Measurements from ENCODE around the gene SLC6A12.
"Not testable (repeated sequence)": the region's sequence is repeated elsewhere in the genome, so short reads cannot be mapped to it uniquely, and the experiment has no call there.

SLC6A12 gene

DNA sequence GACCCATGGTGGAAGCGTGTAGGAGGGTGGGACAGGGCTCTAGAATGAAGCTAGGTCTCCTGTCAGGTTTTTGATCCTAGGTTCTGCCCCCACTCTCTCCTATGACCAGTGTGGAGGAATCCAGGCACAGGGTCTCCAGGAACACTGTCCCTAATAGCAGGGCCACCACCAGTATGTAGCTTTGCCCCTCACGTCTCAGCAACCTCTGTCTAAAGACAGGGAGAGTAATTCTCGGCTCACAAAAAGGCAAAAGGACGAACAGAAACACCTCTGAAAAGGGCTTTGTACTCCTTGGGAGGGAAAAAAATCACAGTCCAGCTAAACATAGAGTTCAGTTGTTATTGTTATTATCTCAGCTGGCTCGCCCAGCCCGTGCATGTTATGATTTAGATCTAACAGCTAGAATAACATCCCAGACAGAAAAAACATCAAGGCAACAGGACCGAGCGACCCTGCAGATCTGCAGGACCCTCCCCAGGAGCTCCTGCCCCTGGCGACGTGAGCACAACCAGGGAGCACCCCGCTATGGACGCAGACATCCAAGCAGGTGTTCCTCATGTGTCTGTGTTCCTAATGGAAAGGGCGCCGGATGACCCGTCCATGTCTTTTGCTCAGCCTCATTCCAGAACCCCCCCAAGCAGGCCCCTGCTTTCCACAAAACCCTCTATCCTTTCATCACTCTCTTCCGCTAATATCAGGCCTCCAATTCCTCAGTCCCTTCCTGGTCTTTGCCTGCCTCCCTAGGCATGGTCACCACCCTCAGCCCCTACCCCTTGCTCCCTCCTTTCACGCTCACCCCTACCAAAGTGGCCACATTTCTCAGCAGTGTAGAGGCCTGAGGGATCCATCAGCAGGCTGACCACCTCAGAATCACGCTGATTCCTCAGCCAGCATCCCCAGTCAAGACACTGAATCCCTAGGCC is 14.2 kb upstream of the SLC6A12 start:
- no peak for DNase-seq
- no peaks in the 10 kb centered on the region for H3K9me3 Mint-ChIP-seq
- H3K27me3 Mint-ChIP-seq: peaks cover 5% of the 10 kb centered on the region
- no peaks in the 10 kb centered on the region for H3K36me3 Mint-ChIP-seq (ENCODE audit: low read depth)
- no peak for ATAC-seq
- H3K4me1 Mint-ChIP-seq: no peaks in the 10 kb centered on the region
- H3K27ac Mint-ChIP-seq: no peak overlapping the region
- H3K4me3 Mint-ChIP-seq: no peak overlapping the region

DNA sequence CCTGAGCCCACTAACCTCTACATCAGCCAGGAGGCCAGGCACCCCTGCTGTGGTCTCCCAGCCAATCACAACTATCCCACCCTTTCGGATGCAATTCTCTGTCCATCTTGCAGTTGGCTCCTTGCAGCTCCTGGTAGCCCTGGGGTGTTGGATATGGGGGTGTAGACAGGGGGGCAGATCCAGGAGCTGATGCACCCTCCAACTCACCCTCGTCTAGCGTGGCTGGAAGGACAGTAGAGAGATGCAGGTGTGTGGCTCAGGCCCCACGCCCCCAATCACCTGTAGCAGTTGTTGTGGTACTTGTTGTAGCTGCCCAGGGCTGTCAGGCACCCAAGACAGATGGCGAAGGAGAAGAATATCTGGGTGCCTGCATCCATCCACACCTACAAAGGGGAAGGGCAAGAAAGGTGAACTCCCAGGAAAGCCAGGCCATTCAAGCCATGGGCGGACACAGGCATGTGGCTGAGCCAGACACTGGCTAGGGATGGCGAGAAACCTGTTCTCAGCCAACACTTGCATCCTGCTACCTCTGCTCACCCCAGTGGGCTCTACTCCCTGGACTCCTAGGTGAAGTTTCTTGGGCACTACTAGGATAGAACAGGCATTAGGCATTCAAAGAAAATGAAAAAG is 13.4 kb upstream of the SLC6A12 start:
- DNase-seq (no peak), ATAC-seq (no peak)
- Mint-ChIP-seq H3K9me3 (no peaks in the 10 kb centered on the region), H3K4me1 (no peaks in the 10 kb centered on the region), H3K36me3 (ENCODE audit: low read depth) (no peaks in the 10 kb centered on the region), H3K27ac (no peak overlapping the region), H3K27me3 (peaks cover 5% of the 10 kb centered on the region), H3K4me3 (no peak overlapping the region)

DNA sequence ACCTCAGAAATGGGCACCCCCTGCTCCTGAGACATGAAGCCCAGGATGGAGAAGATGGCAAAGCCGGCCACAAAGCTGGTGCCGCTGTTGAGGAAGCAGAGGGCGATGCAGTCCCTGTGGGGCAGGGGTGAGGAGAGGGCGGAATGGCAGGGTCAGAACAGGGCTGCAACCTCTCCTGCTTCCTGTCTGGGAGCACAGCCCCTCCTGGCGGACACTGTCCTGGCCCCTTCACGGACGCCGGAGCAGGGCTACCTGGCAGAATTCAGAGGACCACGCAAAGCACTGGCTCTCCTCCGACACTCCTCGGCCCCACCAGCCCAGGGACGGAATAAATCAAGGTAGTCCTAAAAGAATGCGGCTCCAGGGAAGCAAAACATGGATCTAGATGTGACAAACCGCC is 12.4 kb upstream of the SLC6A12 start:
- Mint-ChIP-seq H3K36me3 (ENCODE audit: low read depth) (no peaks in the 10 kb centered on the region), H3K27ac (no peak overlapping the region), H3K4me3 (no peak overlapping the region), H3K9me3 (no peaks in the 10 kb centered on the region), H3K27me3 (peaks cover 5% of the 10 kb centered on the region), H3K4me1 (no peaks in the 10 kb centered on the region)
- ATAC-seq (no peak), DNase-seq (no peak)

GRCh38 chr12:225012-225411 is 11.1 kb upstream of the SLC6A12 start:
- Mint-ChIP-seq H3K27me3 (peaks cover 5% of the 10 kb centered on the region), H3K4me1 (no peaks in the 10 kb centered on the region), H3K36me3 (ENCODE audit: low read depth) (no peaks in the 10 kb centered on the region), H3K4me3 (no peak overlapping the region), H3K9me3 (no peaks in the 10 kb centered on the region), H3K27ac (no peak overlapping the region)
- DNase-seq (no peak), ATAC-seq (no peak)

GRCh38 chr12:224330-224729 is 10.4 kb upstream of the SLC6A12 start:
- Mint-ChIP-seq H3K4me3 (no peak overlapping the region), H3K9me3 (no peaks in the 10 kb centered on the region), H3K4me1 (no peaks in the 10 kb centered on the region), H3K27me3 (peaks cover 5% of the 10 kb centered on the region), H3K27ac (no peak overlapping the region), H3K36me3 (ENCODE audit: low read depth) (no peaks in the 10 kb centered on the region)
- ATAC-seq (no peak), DNase-seq (no peak)

GRCh38 chr12:223841-224240 is 9.9 kb upstream of the SLC6A12 start:
- peaks cover 4% of the 10 kb centered on the region for H3K27me3 Mint-ChIP-seq
- no peaks in the 10 kb centered on the region for H3K36me3 Mint-ChIP-seq (ENCODE audit: low read depth)
- no peaks in the 10 kb centered on the region for H3K4me1 Mint-ChIP-seq
- no peak overlapping the region for H3K4me3 Mint-ChIP-seq
- no peak overlapping the region for H3K27ac Mint-ChIP-seq
- H3K9me3 Mint-ChIP-seq: no peaks in the 10 kb centered on the region
- DNase-seq (no peak), ATAC-seq (no peak)

GRCh38 chr12:221736-222135 is 7.8 kb upstream of the SLC6A12 start:
- Mint-ChIP-seq H3K27ac (no peak overlapping the region), H3K27me3 (no peaks in the 10 kb centered on the region), H3K4me1 (no peaks in the 10 kb centered on the region), H3K9me3 (no peaks in the 10 kb centered on the region), H3K36me3 (ENCODE audit: low read depth) (no peaks in the 10 kb centered on the region), H3K4me3 (no peak overlapping the region)
- no peak for DNase-seq
- no peak for ATAC-seq

DNA sequence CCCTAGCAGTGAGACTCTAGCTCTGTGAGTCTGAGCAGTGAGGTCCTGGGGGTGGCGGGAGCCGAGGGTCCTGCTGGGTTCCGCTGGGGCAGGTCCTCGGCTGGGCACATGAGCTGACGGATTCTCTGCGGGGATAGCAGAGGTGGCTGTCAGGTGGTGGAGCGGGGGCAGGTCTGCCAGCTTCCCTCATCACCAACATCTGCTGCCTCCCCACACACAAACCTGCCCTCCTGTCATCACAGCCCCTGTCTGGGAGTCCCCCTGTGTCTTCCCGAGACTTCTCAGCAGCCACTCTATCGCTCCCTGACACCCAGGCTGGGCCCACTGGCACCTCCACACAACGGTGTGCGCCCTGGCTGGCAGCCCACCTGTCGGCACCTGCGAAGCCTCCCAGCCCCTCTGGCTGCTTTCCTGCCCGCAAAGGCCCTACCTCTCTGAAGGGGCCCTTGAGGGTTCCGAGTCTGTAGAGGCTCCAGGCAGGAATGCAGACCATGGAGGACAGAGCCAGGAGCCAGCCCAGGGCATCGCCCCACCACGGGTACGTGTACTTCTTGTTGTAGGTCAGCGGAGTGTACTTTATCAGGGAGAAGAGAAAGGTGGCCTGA is 7.1 kb upstream of the SLC6A12 start:
- H3K27me3 Mint-ChIP-seq: no peaks in the 10 kb centered on the region
- no peak for ATAC-seq
- no peaks in the 10 kb centered on the region for H3K36me3 Mint-ChIP-seq (ENCODE audit: low read depth)
- no peaks in the 10 kb centered on the region for H3K9me3 Mint-ChIP-seq
- no peak overlapping the region for H3K27ac Mint-ChIP-seq
- no peaks in the 10 kb centered on the region for H3K4me1 Mint-ChIP-seq
- DNase-seq: no peak
- H3K4me3 Mint-ChIP-seq: no peak overlapping the region

DNA sequence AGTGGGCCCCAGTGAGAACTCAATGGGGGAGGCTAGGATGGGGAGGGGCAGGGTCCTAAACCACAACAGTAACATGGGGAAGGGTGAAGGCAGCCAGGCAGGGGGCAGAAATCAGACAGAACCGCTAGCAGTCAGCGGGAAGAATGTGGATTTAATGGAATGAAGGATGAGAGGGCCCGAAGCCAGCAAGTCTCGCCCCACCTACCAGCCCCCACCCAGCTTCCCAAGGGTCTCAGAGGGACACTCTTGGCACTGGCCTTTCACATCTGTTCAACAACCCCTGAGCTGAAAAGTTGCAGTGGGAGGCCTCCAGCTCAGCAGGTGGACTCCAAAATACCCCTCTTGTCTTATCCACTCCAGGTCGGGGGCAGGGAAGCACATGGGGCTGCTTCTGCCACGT is 6.5 kb upstream of the SLC6A12 start:
- DNase-seq (no peak), ATAC-seq (no peak)
- H3K4me3 Mint-ChIP-seq: no peak overlapping the region
- H3K9me3 Mint-ChIP-seq: no peaks in the 10 kb centered on the region
- no peaks in the 10 kb centered on the region for H3K4me1 Mint-ChIP-seq
- no peaks in the 10 kb centered on the region for H3K27me3 Mint-ChIP-seq
- H3K27ac Mint-ChIP-seq: no peak overlapping the region
- no peaks in the 10 kb centered on the region for H3K36me3 Mint-ChIP-seq (ENCODE audit: low read depth)

GRCh38 chr12:219891-220352 is 6.0 kb upstream of the SLC6A12 start:
- no peak overlapping the region for H3K4me3 Mint-ChIP-seq
- H3K27me3 Mint-ChIP-seq: no peaks in the 10 kb centered on the region
- H3K36me3 Mint-ChIP-seq (ENCODE audit: low read depth): no peaks in the 10 kb centered on the region
- DNase-seq (peak; percentile 77), ATAC-seq (peak; percentile 90)
- no peaks in the 10 kb centered on the region for H3K4me1 Mint-ChIP-seq
- no peaks in the 10 kb centered on the region for H3K9me3 Mint-ChIP-seq
- no peak overlapping the region for H3K27ac Mint-ChIP-seq

- ATAC-seq (no peak), DNase-seq (no peak)
- Mint-ChIP-seq H3K4me1 (no peaks in the 10 kb centered on the region), H3K36me3 (ENCODE audit: low read depth) (no peaks in the 10 kb centered on the region), H3K27me3 (no peaks in the 10 kb centered on the region), H3K4me3 (no peak overlapping the region), H3K27ac (no peak overlapping the region), H3K9me3 (no peaks in the 10 kb centered on the region)
These were observed 5.0 kb upstream of the SLC6A12 start for GRCh38 chr12:218728-219590.

- ATAC-seq (no peak), DNase-seq (no peak)
- Mint-ChIP-seq H3K27me3 (peaks cover 5% of the 10 kb centered on the region), H3K36me3 (ENCODE audit: low read depth) (no peaks in the 10 kb centered on the region), H3K9me3 (no peaks in the 10 kb centered on the region), H3K4me1 (peaks cover under 1% of the 10 kb centered on the region), H3K27ac (no peak overlapping the region), H3K4me3 (no peak overlapping the region)
These were observed 4.3 kb upstream of the SLC6A12 start for GRCh38 chr12:218221-218620.

- H3K27me3 Mint-ChIP-seq: peaks cover 15% of the 10 kb centered on the region
- H3K27ac Mint-ChIP-seq, H3K4me3 Mint-ChIP-seq: not testable (repeated sequence)
These were observed 3.1 kb upstream of the SLC6A12 start for GRCh38 chr12:217029-217428.

GRCh38 chr12:215116-215515 is 1.2 kb upstream of the SLC6A12 start:
- Mint-ChIP-seq H3K4me1 (peaks cover 3% of the 10 kb centered on the region), H3K27me3 (peaks cover 31% of the 10 kb centered on the region), H3K4me3 (no peak overlapping the region), H3K27ac (no peak overlapping the region), H3K9me3 (no peaks in the 10 kb centered on the region), H3K36me3 (ENCODE audit: low read depth) (no peaks in the 10 kb centered on the region)
- DNase-seq (no peak), ATAC-seq (no peak)

More at GRCh38 chr12:217029-217428, 3.1 kb upstream of the SLC6A12 start:
- H3K4me1 Mint-ChIP-seq; DNase-seq; ATAC-seq; H3K36me3 Mint-ChIP-seq (ENCODE audit: low read depth); H3K9me3 Mint-ChIP-seq: not testable (repeated sequence)
